ENCODE data around the gene TMEM176B. TPM values are rescaled to one million over a fixed set of nuclear protein-coding genes. Genes with fewer than 3 reads are reported as not detected.

TMEM176B gene
- total and polyA plus RNA-seq, 2 donors (not counting 1 experiment from before 2014, with no cell fraction given), result 0.25 to 1.4 TPM

GRCh38 chr7:150845421-150845861 lies 45.3 kb upstream of the TMEM176B start:
- Mint-ChIP-seq H3K27ac (no peak overlapping the region), H3K27me3 (peaks cover 12% of the 10 kb centered on the region), H3K4me1 (no peaks in the 10 kb centered on the region), H3K4me3 (no peak overlapping the region), H3K9me3 (ENCODE audit: insufficient read depth) (no peaks in the 10 kb centered on the region)
- H3K4me2 ChIP-seq (replicated peaks; ENCODE audit: low read depth, low read length, poor library complexity, severe bottlenecking), result no peak overlapping the region
- H3K9ac ChIP-seq (ENCODE audit: low read length), result no peak overlapping the region
- ATAC-seq (ENCODE audit: low read depth) (no peak), DNase-seq (no peak)
- TF ChIP-seq EZH2 (IDR thresholded peaks at IDR 0.05; ENCODE audit: borderline replicate concordance, insufficient read depth, low read depth, low read length, poor library complexity, severe bottlenecking), result no peak
- ChIA-PET CTCF (no interaction called here), POLR2A (no interaction called here)
- no peaks in the 10 kb centered on the region for H3K4me1 ChIP-seq (ENCODE audit: control insufficient read depth in 2 of 2, insufficient read depth in 2 of 2, low read length in 2 of 2)
- peaks cover 0 to 3% (median 0%) of the 10 kb centered on the region in 3 donors for H3K9me3 ChIP-seq (ENCODE audit: control extremely low read depth in 1 of 3, control insufficient read depth in 2 of 3, insufficient read depth in 1 of 3, low read length in 2 of 3)
- H3K27ac ChIP-seq (ENCODE audit: low read length in 2 of 2), result no peak overlapping the region
- H3K79me2 ChIP-seq (ENCODE audit: control insufficient read depth, insufficient read depth, low read length), result no peaks in the 10 kb centered on the region
- 24% methylated on average over 3 of the region's 4 CpGs for WGBS (ENCODE audit: insufficient coverage)
- H3K27me3 ChIP-seq (replicated peaks in 1 of 4; ENCODE audit: control extremely low read depth in 1 of 4, control insufficient read depth in 3 of 4, insufficient read depth in 4 of 4, low read length in 3 of 4), result no peaks in the 10 kb centered on the region
- no peak overlapping the region for H2AFZ ChIP-seq (ENCODE audit: insufficient read depth, low read depth, low read length, poor library complexity, severe bottlenecking)
- no peak overlapping the region for H3K4me3 ChIP-seq (ENCODE audit: control extremely low read depth in 1 of 5, extremely low read depth in 1 of 5, insufficient read depth in 1 of 5, low read depth in 2 of 5, low read length in 4 of 5)
- H4K20me1 ChIP-seq (ENCODE audit: control insufficient read depth, insufficient read depth, low read length, poor library complexity, severe bottlenecking), result no peaks in the 10 kb centered on the region
- intact Hi-C loops (cut with micrococcal nuclease), result no loop called here
- H3K36me3 ChIP-seq (replicated peaks in 1 of 2; ENCODE audit: control extremely low read depth in 1 of 2, control insufficient read depth in 1 of 2, extremely low read depth in 1 of 2, insufficient read depth in 2 of 2, low read length in 1 of 2), result no peaks in the 10 kb centered on the region

DNA sequence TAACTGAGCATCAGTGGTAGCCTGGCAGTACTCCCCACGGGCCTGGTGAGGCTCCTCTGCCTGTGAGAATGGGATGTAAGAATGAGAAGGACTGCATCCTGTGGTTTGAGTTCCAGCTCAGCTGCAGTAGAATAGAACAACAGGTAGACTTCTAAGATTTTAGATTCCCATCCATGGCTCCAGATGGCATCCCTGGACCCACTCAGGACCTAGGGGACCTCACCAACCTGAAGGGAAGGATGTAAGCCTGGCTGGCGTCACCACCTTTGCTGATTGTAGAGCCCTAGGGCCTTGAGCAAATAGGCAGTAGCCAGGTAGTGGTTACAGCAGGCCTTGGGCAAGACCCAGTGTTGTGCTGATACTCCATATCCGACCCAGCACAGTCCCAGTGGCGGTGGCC lies 42.6 kb upstream of the TMEM176B start:
- no peaks in the 10 kb centered on the region for H3K9me3 Mint-ChIP-seq (ENCODE audit: insufficient read depth)
- CTCF ChIA-PET, result no interaction called here

More for the DNA sequence above, 42.6 kb upstream of the TMEM176B start:
- Histone ChIP-seq H3K4me2 (replicated peaks; ENCODE audit: low read depth, low read length, poor library complexity, severe bottlenecking) (no peak overlapping the region), H4K20me1 (ENCODE audit: control insufficient read depth, insufficient read depth, low read length, poor library complexity, severe bottlenecking) (no peaks in the 10 kb centered on the region), H3K4me3 (ENCODE audit: control extremely low read depth in 1 of 5, extremely low read depth in 1 of 5, insufficient read depth in 1 of 5, low read depth in 2 of 5, low read length in 4 of 5) (no peak overlapping the region), H3K36me3 (replicated peaks in 1 of 2; ENCODE audit: control extremely low read depth in 1 of 2, control insufficient read depth in 1 of 2, extremely low read depth in 1 of 2, insufficient read depth in 2 of 2, low read length in 1 of 2) (no peaks in the 10 kb centered on the region), H3K4me1 (ENCODE audit: control insufficient read depth in 2 of 2, insufficient read depth in 2 of 2, low read length in 2 of 2) (no peaks in the 10 kb centered on the region), H3K9me3 (ENCODE audit: control extremely low read depth in 1 of 3, control insufficient read depth in 2 of 3, insufficient read depth in 1 of 3, low read length in 2 of 3) (peaks cover 0 to 3% (median 0%) of the 10 kb centered on the region in 3 donors), H3K9ac (ENCODE audit: low read length) (no peak overlapping the region), H3K27me3 (replicated peaks in 1 of 4; ENCODE audit: control extremely low read depth in 1 of 4, control insufficient read depth in 3 of 4, insufficient read depth in 4 of 4, low read length in 3 of 4) (peaks cover 0 to 4% (median 0%) of the 10 kb centered on the region in 4 experiments), H2AFZ (ENCODE audit: insufficient read depth, low read depth, low read length, poor library complexity, severe bottlenecking) (no peak overlapping the region), H3K79me2 (ENCODE audit: control insufficient read depth, insufficient read depth, low read length) (no peaks in the 10 kb centered on the region), H3K27ac (ENCODE audit: low read length in 2 of 2) (no peak overlapping the region)
- WGBS (ENCODE audit: insufficient coverage), result 76% methylated on average over 2 of the region's 4 CpGs
- Mint-ChIP-seq H3K4me3 (no peak overlapping the region), H3K27ac (no peak overlapping the region), H3K27me3 (peaks cover 3% of the 10 kb centered on the region), H3K4me1 (no peaks in the 10 kb centered on the region)
- no peak for TF ChIP-seq EZH2 (IDR thresholded peaks at IDR 0.05; ENCODE audit: borderline replicate concordance, insufficient read depth, low read depth, low read length, poor library complexity, severe bottlenecking)
- TF ChIP-seq CTCF (IDR thresholded peaks at IDR 0.05), result no peak
- no peak for ATAC-seq (ENCODE audit: low read depth)
- intact Hi-C loops (cut with micrococcal nuclease), result no loop called here
- no peak for DNase-seq
- POLR2A ChIA-PET, result no interaction called here

Data from B cell (primary cell).